Measurements from ENCODE around the gene LINC01488.

Gene LINC01488

GRCh38 chr11:69445131-69445470 is 36.4 kb upstream of the LINC01488 start:
- FAIRE-seq (no peak), DNase-seq (ENCODE audit: low spot score) (no peak)

GRCh38 chr11:69446108-69446507 is 35.4 kb upstream of the LINC01488 start:
- DNase-seq (ENCODE audit: low spot score) (no peak), FAIRE-seq (no peak)

GRCh38 chr11:69447786-69448185 is 33.7 kb upstream of the LINC01488 start:
- no peak for FAIRE-seq
- DNase-seq (ENCODE audit: low spot score), result peak; percentile 7

GRCh38 chr11:69448471-69449284 is 32.8 kb upstream of the LINC01488 start:
- DNase-seq (ENCODE audit: low spot score) (no peak), FAIRE-seq (no peak)

- FAIRE-seq (no peak), DNase-seq (ENCODE audit: low spot score) (peak; percentile 25)
These were observed 32.0 kb upstream of the LINC01488 start for GRCh38 chr11:69449320-69450063.

- FAIRE-seq (no peak), DNase-seq (ENCODE audit: low spot score) (no peak)
These were observed 31.2 kb upstream of the LINC01488 start for GRCh38 chr11:69450064-69450856.

- FAIRE-seq (no peak), DNase-seq (ENCODE audit: low spot score) (no peak)
These were observed 30.6 kb upstream of the LINC01488 start for GRCh38 chr11:69450857-69451220.

- FAIRE-seq (no peak), DNase-seq (ENCODE audit: low spot score) (no peak)
These were observed 30.2 kb upstream of the LINC01488 start for GRCh38 chr11:69451289-69451688.

- no peak for DNase-seq (ENCODE audit: low spot score)
- no peak for FAIRE-seq
These were observed 29.1 kb upstream of the LINC01488 start for GRCh38 chr11:69452206-69452987.

- DNase-seq (ENCODE audit: low spot score) (no peak), FAIRE-seq (no peak)
These were observed 28.3 kb upstream of the LINC01488 start for GRCh38 chr11:69453151-69453550.

GRCh38 chr11:69454018-69454417 is 27.4 kb upstream of the LINC01488 start:
- DNase-seq (ENCODE audit: low spot score), result no peak
- FAIRE-seq, result no peak

GRCh38 chr11:69455969-69456368 is 25.5 kb upstream of the LINC01488 start:
- DNase-seq (ENCODE audit: low spot score), result no peak
- FAIRE-seq, result no peak

GRCh38 chr11:69456712-69457111 is 24.8 kb upstream of the LINC01488 start:
- DNase-seq (ENCODE audit: low spot score), result no peak
- no peak for FAIRE-seq

GRCh38 chr11:69459848-69460539 is 21.5 kb upstream of the LINC01488 start:
- FAIRE-seq (no peak), DNase-seq (ENCODE audit: low spot score) (no peak)

GRCh38 chr11:69460540-69461257 is 20.8 kb upstream of the LINC01488 start:
- DNase-seq (ENCODE audit: low spot score), result peak; percentile 28
- no peak for FAIRE-seq

GRCh38 chr11:69461272-69461962 is 20.0 kb upstream of the LINC01488 start:
- DNase-seq (ENCODE audit: low spot score) (no peak), FAIRE-seq (no peak)

- no peak for DNase-seq (ENCODE audit: low spot score)
- FAIRE-seq, result no peak
These were observed 19.1 kb upstream of the LINC01488 start for GRCh38 chr11:69462106-69462951.

- DNase-seq (ENCODE audit: low spot score) (no peak), FAIRE-seq (no peak)
These were observed 18.1 kb upstream of the LINC01488 start for GRCh38 chr11:69463181-69463994.
